ENCODE results near the gene BLZF1.

GRCh38 chr1:169339773-169340172, 28.2 kb upstream of the BLZF1 start:
- no peak for TF ChIP-seq CTCF (IDR thresholded peaks at IDR 0.05)
- no peak for TF ChIP-seq EZH2 (IDR thresholded peaks at IDR 0.05; ENCODE audit: borderline replicate concordance, insufficient read depth, low read depth, low read length, poor library complexity, severe bottlenecking)
